HepG2 (cell line): ENCODE measurements around the gene TXNDC12. TPM values are rescaled to one million over a fixed set of nuclear protein-coding genes. Genes with fewer than 3 reads are reported as not detected.

ENCODE experiments used
- AGO2 ChIP-seq: fragments of 200-400 bp; formaldehyde crosslinking; optimal IDR thresholded peaks from 2 replicates; pipeline ENCODE3; 2017; ENCODE audit warnings: mild to moderate bottlenecking, low read depth, low read length, moderate library complexity
- ATF7-NPFF ChIP-seq: sonication (generic); formaldehyde crosslinking; IDR thresholded peaks from 2 replicates; pipeline ENCODE4 v1.8.1; 2023; ENCODE audit warnings: mild to moderate bottlenecking, low read depth, missing genetic modification reagents, moderate library complexity
- BHLHE40 ChIP-seq: IDR thresholded peaks from 2 replicates; pipeline ENCODE4 v1.6.1; 2011; ENCODE audit warnings: low read length, improper control_type of control experiment
- ERF ChIP-seq: IDR thresholded peaks from 2 replicates; pipeline ENCODE4 v1.6.1; 2018; ENCODE audit warnings: missing biosample characterization, missing genetic modification reagents
- GLI4 ChIP-seq: sonication (generic); formaldehyde crosslinking; IDR thresholded peaks from 2 replicates; pipeline ENCODE4 v1.5.1; 2020; ENCODE audit warnings: missing genetic modification reagents, mild to moderate bottlenecking, moderate library complexity, borderline replicate concordance
- KAT7 ChIP-seq: IDR thresholded peaks from 2 replicates; pipeline ENCODE4 v1.6.1; 2018; ENCODE audit warnings: borderline replicate concordance, missing compliant biosample characterization
- NFYB ChIP-seq: sonication (generic); formaldehyde crosslinking; IDR thresholded peaks from 2 replicates; pipeline ENCODE4 v1.4.0; 2020; ENCODE audit warnings: missing genetic modification reagents
- NPAS2 ChIP-seq: sonication (generic); formaldehyde crosslinking; IDR thresholded peaks from 2 replicates; pipeline ENCODE4 v1.8.0; 2022; ENCODE audit warnings: mild to moderate bottlenecking, missing genetic modification reagents, borderline replicate concordance
- PHF20 ChIP-seq: sonication (generic); formaldehyde crosslinking; IDR thresholded peaks from 2 replicates; pipeline ENCODE4 v1.5.0; 2020; ENCODE audit warnings: mild to moderate bottlenecking, missing genetic modification reagents
- SIN3A ChIP-seq: IDR thresholded peaks from 2 replicates; pipeline ENCODE4 v1.6.1; 2011; ENCODE audit warnings: low read depth, mild to moderate bottlenecking, control low read depth, low read length, borderline replicate concordance
- YEATS4 ChIP-seq: sonication (generic); formaldehyde crosslinking; IDR thresholded peaks from 2 replicates; pipeline ENCODE4 v1.4.0; 2020; ENCODE audit warnings: missing genetic modification reagents, borderline replicate concordance
- ZFP62 ChIP-seq: sonication (generic); formaldehyde crosslinking; IDR thresholded peaks from 2 replicates; pipeline ENCODE4 v1.4.0; 2020; ENCODE audit warnings: missing genetic modification reagents
- ZFP82 ChIP-seq: sonication (generic); formaldehyde crosslinking; IDR thresholded peaks from 2 replicates; pipeline ENCODE4 v1.5.1; 2020; ENCODE audit warnings: mild to moderate bottlenecking, missing genetic modification reagents, borderline replicate concordance
- ZNF224 ChIP-seq: sonication (generic); formaldehyde crosslinking; IDR thresholded peaks from 2 replicates; pipeline ENCODE4 v1.5.0; 2020; ENCODE audit warnings: mild to moderate bottlenecking, missing genetic modification reagents
- ZNF430 ChIP-seq: sonication (generic); formaldehyde crosslinking; IDR thresholded peaks from 2 replicates; pipeline ENCODE4 v1.9.0; 2021; ENCODE audit warnings: mild to moderate bottlenecking, missing genetic modification reagents
- ZNF724P ChIP-seq: sonication (generic); formaldehyde crosslinking; IDR thresholded peaks from 2 replicates; pipeline ENCODE4 v1.8.0; 2022; ENCODE audit warnings: missing genetic modification reagents, borderline replicate concordance
- ZNF850 ChIP-seq: sonication (generic); formaldehyde crosslinking; conservative IDR thresholded peaks from 2 replicates; pipeline ENCODE4 v1.9.0; 2021; ENCODE audit warnings: mild to moderate bottlenecking, missing genetic modification reagents
- ZSCAN29 ChIP-seq: sonication (generic); formaldehyde crosslinking; conservative IDR thresholded peaks from 2 replicates; pipeline ENCODE4 v1.4.0; 2020; ENCODE audit warnings: mild to moderate bottlenecking, missing genetic modification reagents
- polyA plus RNA-seq, 8 experiments: library from polyadenylated mRNA; depleted of rRNA in 3 of 8; stranded (reverse) in 7 of 8; unstranded in 1 of 8; fragments of >200 nt; fragmentation: Illumina TruSeq in 4 of 8; extraction: Trizol in 4 of 8; gene quantifications; 2 replicates each; pipeline versions ENCODE4 v1.2.1 to v1.2.3, GENCODE V29; 2011 to 2016; ENCODE audit warnings: low read depth in 4 of 8, missing spikeins in 1 of 8, mixed read lengths in 1 of 8; ENCODE audit not compliant: insufficient read depth in 1 of 8
- total RNA-seq, 5 experiments: library from RNA; depleted of rRNA; stranded (reverse); fragments of >200 nt; fragmentation: Illumina TruSeq; extraction: Trizol; gene quantifications; 2 replicates each; pipeline ENCODE4 v1.2.3, GENCODE V29; 2016; ENCODE audit warnings: low read depth in 1 of 5
- TF ChIP-seq, protein P1 (sequence below): sonication (generic); formaldehyde crosslinking; IDR thresholded peaks from 2 replicates; pipeline ENCODE4 v1.4.0; 2020; ENCODE audit warnings: mild to moderate bottlenecking, missing genetic modification reagents
- TF ChIP-seq, protein P2 (sequence below): sonication (generic); formaldehyde crosslinking; IDR thresholded peaks from 2 replicates; pipeline ENCODE4 v1.4.0; 2020; ENCODE audit warnings: missing genetic modification reagents, low read depth, mild to moderate bottlenecking, borderline replicate concordance
- TF ChIP-seq, protein P3 (sequence below): sonication (generic); formaldehyde crosslinking; IDR thresholded peaks from 2 replicates; pipeline ENCODE4 v1.8.1; 2023; ENCODE audit warnings: mild to moderate bottlenecking, missing genetic modification reagents
- TF ChIP-seq, protein P4 (sequence below): sonication (generic); formaldehyde crosslinking; IDR thresholded peaks from 2 replicates; pipeline ENCODE4 v1.4.0; 2020; ENCODE audit warnings: mild to moderate bottlenecking, missing genetic modification reagents

Gene TXNDC12
- total and polyA plus RNA-seq, 2 of the 13 experiments (the other 11 are each of a cell fraction or from before 2014, with no cell fraction given): 65.6 to 67.2 TPM

DNA sequence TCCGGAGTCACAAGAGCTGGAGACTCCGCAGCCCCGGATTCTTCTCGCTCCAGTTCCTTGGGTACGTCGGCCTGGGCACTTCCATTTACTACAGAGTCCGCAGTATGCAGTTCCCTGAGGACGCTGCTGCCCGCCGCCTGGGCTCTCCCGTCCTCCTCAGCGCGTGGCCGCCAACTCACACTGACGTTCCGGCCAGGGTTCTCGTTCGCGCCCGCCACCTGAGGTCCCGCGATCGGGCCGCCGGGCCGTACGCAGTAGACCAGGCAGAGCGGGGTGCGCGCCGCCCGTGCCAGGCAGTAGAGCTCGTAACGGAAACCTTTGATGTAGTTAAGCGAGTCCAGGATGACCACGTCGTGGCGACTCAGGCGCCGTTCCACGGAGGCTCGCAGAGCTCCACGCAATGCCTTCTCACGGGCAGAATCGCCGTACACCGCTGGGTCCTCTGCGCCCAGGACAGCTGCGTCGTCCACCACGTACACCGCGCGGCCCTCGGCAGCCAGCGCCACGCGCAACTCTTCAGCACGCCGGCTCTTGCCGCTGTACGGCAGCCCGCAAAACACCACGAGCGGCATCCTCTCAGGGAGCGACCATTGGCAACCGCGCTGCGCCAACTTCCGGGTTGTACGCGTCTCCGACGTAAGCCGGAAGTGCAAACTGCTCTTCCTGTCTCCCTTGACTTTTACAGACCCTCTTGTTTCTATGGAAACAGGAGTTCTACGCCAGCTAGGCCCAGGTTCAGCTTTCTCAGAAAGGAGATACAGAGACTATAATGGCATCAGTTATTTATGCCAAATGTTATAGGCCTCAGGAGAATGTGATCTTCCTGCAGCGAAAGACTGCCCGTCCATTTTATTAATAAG is 21.6 kb downstream of the TXNDC12 start, which contains the start of gene KTI12 (continued):
- TF ChIP-seq, protein P1, sequence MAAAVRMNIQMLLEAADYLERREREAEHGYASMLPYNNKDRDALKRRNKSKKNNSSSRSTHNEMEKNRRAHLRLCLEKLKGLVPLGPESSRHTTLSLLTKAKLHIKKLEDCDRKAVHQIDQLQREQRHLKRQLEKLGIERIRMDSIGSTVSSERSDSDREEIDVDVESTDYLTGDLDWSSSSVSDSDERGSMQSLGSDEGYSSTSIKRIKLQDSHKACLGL (CRISPR knock-in tag): peak; percentile 72; the same call in 1 of the 2 replicates
- TF ChIP-seq, protein P2, sequence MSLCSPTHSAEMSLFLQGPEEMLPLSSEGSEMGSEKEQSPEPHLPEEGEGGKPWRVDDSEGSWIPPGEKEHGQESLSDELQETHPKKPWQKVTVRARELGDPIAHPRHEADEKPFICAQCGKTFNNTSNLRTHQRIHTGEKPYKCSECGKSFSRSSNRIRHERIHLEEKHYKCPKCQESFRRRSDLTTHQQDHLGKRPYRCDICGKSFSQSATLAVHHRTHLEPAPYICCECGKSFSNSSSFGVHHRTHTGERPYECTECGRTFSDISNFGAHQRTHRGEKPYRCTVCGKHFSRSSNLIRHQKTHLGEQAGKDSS: peak; percentile 51; the same call in 1 of the 2 replicates
- TF ChIP-seq, protein P3, sequence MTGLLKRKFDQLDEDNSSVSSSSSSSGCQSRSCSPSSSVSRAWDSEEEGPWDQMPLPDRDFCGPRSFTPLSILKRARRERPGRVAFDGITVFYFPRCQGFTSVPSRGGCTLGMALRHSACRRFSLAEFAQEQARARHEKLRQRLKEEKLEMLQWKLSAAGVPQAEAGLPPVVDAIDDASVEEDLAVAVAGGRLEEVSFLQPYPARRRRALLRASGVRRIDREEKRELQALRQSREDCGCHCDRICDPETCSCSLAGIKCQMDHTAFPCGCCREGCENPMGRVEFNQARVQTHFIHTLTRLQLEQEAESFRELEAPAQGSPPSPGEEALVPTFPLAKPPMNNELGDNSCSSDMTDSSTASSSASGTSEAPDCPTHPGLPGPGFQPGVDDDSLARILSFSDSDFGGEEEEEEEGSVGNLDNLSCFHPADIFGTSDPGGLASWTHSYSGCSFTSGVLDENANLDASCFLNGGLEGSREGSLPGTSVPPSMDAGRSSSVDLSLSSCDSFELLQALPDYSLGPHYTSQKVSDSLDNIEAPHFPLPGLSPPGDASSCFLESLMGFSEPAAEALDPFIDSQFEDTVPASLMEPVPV (CRISPR knock-in tag): peak; percentile 93; the same call in 1 of the 2 replicates
- peak; percentile 82 for TF ChIP-seq YEATS4 (CRISPR knock-in tag)
- TF ChIP-seq ZNF224 (CRISPR knock-in tag): peak; percentile 67; the same call in 1 of the 2 replicates
- TF ChIP-seq SIN3A: peak; percentile 94
- TF ChIP-seq AGO2: peak; percentile 93
- TF ChIP-seq BHLHE40: no peak
- no peak for TF ChIP-seq ZNF850 (CRISPR knock-in tag)
- peak; percentile 92 for TF ChIP-seq PHF20
- TF ChIP-seq KAT7: peak; percentile 94; the same call in 1 of the 2 replicates
- TF ChIP-seq ATF7-NPFF (CRISPR knock-in tag): peak; percentile 70
- TF ChIP-seq GLI4 (CRISPR knock-in tag): 0 out of 2 replicates have a peak, but pooled peaks have one; percentile 36
- 0 out of 2 replicates have a peak, but pooled peaks have one; percentile 30 for TF ChIP-seq ZNF430 (CRISPR knock-in tag)
- TF ChIP-seq ZSCAN29: 0 out of 2 replicates have a peak, but pooled peaks have one; percentile 31
- TF ChIP-seq, protein P4, sequence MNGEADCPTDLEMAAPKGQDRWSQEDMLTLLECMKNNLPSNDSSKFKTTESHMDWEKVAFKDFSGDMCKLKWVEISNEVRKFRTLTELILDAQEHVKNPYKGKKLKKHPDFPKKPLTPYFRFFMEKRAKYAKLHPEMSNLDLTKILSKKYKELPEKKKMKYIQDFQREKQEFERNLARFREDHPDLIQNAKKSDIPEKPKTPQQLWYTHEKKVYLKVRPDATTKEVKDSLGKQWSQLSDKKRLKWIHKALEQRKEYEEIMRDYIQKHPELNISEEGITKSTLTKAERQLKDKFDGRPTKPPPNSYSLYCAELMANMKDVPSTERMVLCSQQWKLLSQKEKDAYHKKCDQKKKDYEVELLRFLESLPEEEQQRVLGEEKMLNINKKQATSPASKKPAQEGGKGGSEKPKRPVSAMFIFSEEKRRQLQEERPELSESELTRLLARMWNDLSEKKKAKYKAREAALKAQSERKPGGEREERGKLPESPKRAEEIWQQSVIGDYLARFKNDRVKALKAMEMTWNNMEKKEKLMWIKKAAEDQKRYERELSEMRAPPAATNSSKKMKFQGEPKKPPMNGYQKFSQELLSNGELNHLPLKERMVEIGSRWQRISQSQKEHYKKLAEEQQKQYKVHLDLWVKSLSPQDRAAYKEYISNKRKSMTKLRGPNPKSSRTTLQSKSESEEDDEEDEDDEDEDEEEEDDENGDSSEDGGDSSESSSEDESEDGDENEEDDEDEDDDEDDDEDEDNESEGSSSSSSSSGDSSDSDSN (CRISPR knock-in tag): peak; percentile 92
- no peak for TF ChIP-seq ZFP62 (CRISPR knock-in tag)
- peak; percentile 42; the same call in 1 of the 2 replicates for TF ChIP-seq NFYB (CRISPR knock-in tag)
- peak; percentile 65; the same call in 1 of the 2 replicates for TF ChIP-seq ERF
- 0 out of 2 replicates have a peak, but pooled peaks have one; percentile 41 for TF ChIP-seq ZNF724P (CRISPR knock-in tag)
- TF ChIP-seq ZFP82 (CRISPR knock-in tag): no peak
- TF ChIP-seq NPAS2 (CRISPR knock-in tag): no peak
